T-helper 2 cell treated with Interferon-gamma antibody and Interleukin-4, amounts not matched to agents 5 μg/mL and 100 μg/mL, for 36 hours (primary cell): ENCODE data around the gene RCE1.

Experiments
- DNase-seq: peaks from one replicate; pipeline ENCODE4 v3.0.0; 2021; ENCODE audit warnings: low spot score
- H3K27ac Mint-ChIP-seq: one replicate; pipeline ENCODE4 v1.8.0; 2021; ENCODE audit warnings: mild to moderate bottlenecking, mixed read lengths
- H3K27me3 Mint-ChIP-seq: one replicate; pipeline ENCODE4 v1.8.0; 2021; ENCODE audit warnings: low read depth, mixed read lengths
- H3K36me3 Mint-ChIP-seq: one replicate; pipeline ENCODE4 v1.8.0; 2021; ENCODE audit warnings: low read depth, mixed read lengths
- H3K4me1 Mint-ChIP-seq: one replicate; pipeline ENCODE4 v1.8.0; 2021; ENCODE audit warnings: low read depth, mixed read lengths
- H3K4me3 Mint-ChIP-seq: one replicate; pipeline ENCODE4 v1.8.0; 2022; ENCODE audit warnings: mild to moderate bottlenecking, moderate library complexity, mixed read lengths
- H3K9me3 Mint-ChIP-seq: one replicate; pipeline ENCODE4 v1.8.0; 2021; ENCODE audit warnings: mixed read lengths

The RCE1 gene

DNA sequence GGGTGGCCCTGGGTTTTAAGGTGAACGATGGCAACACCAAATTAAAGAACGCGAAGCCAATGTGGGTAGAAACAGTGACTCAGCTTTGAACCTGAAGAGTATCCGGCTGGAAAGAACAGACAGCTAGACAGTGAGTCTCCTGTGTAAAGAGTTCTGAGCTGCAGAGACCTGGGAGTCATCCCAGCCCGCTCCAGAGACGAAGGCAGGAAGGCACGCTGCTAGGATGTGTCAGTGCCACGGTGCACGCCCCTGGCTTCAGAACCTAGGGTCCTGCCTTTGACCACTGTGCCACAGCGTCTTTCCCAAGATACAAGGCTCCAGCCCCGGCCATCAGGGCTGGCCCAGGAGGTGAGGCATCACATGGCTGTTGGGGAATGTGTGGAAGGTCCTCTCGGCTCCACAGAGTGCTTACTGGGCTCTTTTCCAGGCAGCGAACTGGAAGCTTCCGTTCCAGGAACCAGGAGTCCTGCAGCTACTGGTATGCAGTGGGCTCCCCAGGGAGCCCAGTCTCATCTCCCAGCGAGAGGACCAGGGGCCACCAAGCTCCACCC is 43.5 kb downstream of the RCE1 start:
- Mint-ChIP-seq H3K4me3 (no peak overlapping the region), H3K4me1 (peaks cover 2% of the 10 kb centered on the region), H3K9me3 (no peaks in the 10 kb centered on the region), H3K36me3 (no peaks in the 10 kb centered on the region), H3K27me3 (no peaks in the 10 kb centered on the region), H3K27ac (no peak overlapping the region)
- DNase-seq: no peak

DNA sequence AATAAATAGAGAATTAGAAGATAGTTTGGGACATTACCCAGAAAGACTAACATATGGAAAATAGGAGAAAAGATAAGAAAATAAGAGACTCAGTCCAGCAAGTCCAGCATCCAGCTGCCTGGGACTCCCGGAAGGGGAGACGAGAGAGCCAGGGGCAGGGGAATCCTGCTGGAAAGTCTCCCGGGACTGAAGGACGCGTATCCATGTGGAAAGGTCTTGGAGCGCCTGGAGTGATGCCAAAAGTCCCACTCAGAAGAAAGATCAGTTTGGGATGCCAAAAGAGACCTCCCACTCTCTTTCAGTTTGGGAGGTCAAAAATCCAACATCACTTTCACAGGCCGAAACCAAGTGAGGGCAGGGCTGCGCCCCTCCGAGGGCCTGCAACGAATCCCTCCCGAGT is 44.3 kb downstream of the RCE1 start:
- peaks cover 7% of the 10 kb centered on the region for H3K4me1 Mint-ChIP-seq
- no peaks in the 10 kb centered on the region for H3K9me3 Mint-ChIP-seq
- H3K27me3 Mint-ChIP-seq: no peaks in the 10 kb centered on the region
- H3K27ac Mint-ChIP-seq: no peak overlapping the region
- no peaks in the 10 kb centered on the region for H3K36me3 Mint-ChIP-seq
- no peak overlapping the region for H3K4me3 Mint-ChIP-seq
- DNase-seq: no peak

DNA sequence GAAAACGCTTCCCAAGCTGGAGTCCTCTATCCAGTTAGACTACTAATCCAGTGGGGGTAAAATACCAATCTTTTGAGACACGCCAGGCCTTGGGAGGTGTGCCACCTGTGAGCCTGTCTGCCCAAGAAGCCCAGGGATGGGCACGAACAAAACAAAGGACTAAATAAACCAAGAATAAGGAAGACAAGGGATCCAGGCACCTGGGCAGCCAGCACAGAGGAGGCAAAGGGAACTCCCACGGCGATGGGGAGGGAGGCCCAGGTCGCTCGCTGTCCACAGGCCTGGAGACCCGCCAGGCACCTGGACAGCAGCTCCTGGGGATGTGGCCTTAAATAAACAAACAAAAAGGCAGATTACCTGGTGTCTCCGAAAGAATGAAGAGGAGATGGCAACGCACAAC is 45.0 kb downstream of the RCE1 start:
- no peak overlapping the region for H3K4me3 Mint-ChIP-seq
- H3K27me3 Mint-ChIP-seq: no peaks in the 10 kb centered on the region
- H3K9me3 Mint-ChIP-seq: no peaks in the 10 kb centered on the region
- DNase-seq: no peak
- no peak overlapping the region for H3K27ac Mint-ChIP-seq
- H3K4me1 Mint-ChIP-seq: peaks cover 8% of the 10 kb centered on the region
- no peaks in the 10 kb centered on the region for H3K36me3 Mint-ChIP-seq

DNA sequence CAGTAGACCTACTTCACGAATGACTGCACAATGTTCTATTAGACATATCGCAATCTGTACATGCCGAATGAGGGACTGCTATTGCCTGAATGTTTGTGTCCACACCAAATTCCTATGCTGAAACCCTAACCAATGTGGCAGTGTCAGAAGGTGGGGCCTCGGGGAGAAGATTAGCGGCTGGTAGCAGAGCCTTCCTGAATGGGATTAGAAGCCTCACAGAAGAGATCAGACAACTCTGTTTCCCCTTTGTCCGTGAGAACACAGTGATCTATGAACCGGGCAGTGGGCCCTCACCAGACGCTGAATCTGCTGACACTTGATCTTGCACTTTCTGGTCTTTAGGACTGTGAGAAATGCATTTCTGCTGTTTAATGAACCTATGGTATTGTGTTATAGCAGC is 46.7 kb downstream of the RCE1 start:
- Mint-ChIP-seq H3K27me3 (no peaks in the 10 kb centered on the region), H3K36me3 (no peaks in the 10 kb centered on the region), H3K4me1 (peaks cover 8% of the 10 kb centered on the region), H3K27ac (no peak overlapping the region), H3K4me3 (no peak overlapping the region), H3K9me3 (no peaks in the 10 kb centered on the region)
- no peak for DNase-seq

DNA sequence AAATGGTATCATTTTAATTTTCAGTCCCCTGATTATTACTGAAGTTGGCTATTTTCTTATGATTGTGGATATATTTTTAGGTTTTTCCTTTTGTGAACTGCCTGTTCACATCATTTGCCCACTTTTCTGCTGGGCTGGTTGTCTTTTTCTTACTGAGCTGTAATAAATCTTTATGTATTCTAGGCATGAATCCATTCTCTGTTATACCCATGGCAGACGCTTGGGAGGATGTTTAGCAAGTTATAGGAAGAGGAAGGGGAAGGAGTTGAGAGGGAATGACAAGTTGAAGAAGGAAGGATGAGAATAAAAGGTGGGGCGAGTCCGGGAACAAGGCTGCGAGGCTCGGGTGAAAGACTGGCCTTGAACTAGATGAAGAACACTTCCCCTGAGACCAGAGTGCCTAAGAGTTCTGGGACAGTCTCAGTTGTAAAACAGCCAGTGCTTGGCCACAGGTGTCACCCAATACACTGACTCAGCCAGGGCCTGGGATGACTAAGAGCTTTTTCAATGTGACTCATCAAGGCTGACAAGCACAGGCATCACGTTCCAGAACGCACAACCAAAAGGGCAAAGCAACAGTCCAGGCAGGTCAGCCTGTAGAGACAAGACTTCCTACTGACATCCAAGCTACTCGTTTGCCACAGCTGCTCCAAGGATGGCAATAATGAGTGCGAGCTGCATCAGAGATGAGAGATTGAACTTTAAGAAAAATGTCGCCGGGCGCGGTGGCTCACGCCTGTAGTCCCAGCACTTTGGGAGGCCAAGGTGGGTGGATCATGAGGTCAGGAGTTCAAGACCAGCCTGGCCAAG is 48.8 kb downstream of the RCE1 start:
- Mint-ChIP-seq H3K4me1 (peaks cover 8% of the 10 kb centered on the region), H3K4me3 (no peak overlapping the region), H3K36me3 (no peaks in the 10 kb centered on the region), H3K27ac (no peak overlapping the region), H3K9me3 (no peaks in the 10 kb centered on the region), H3K27me3 (peaks cover 3% of the 10 kb centered on the region)
- peak; percentile 77 for DNase-seq

DNA sequence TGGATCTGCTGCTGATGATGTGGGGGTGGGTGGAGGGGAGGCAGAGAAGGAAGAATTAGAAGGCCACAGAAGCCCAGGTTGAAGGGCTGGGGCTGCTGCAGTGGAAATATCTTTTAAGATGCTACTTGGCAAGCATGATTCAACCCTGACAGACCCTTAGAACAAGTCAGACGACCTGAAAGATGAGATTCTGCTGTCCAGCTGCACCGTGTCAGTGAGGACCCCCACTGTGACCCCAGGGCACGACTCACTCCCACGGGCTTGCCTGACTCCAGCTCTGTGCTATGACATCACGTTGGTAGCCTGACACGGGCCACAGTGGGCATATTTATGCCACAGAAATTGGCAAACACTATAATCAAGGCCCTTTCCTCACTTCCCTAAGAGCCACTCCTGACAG is 49.7 kb downstream of the RCE1 start:
- Mint-ChIP-seq H3K4me3 (no peak overlapping the region), H3K4me1 (peaks cover 8% of the 10 kb centered on the region), H3K9me3 (no peaks in the 10 kb centered on the region), H3K27me3 (peaks cover 3% of the 10 kb centered on the region), H3K36me3 (no peaks in the 10 kb centered on the region), H3K27ac (no peak overlapping the region)
- no peak for DNase-seq

DNA sequence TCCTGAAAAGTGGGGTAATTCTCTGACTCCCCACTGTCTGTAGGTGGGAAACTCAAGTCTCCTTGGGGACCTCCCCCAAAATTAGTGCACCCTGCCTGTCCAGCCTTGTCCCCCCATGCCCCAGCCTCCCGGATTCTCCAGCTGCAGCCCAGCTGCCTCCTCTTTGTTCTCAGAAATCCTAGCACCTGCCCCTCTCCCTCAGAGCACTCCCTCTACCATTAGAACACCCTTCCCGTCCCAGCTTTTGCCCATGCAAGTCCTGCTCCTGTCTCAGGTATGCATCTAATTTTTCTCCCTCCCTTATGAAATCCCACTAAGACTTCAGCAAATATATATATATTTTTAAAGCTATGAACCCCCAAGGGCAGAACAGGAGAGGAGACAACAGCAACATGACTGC is 50.9 kb downstream of the RCE1 start:
- peaks cover 3% of the 10 kb centered on the region for H3K27me3 Mint-ChIP-seq
- H3K9me3 Mint-ChIP-seq: no peaks in the 10 kb centered on the region
- no peak overlapping the region for H3K27ac Mint-ChIP-seq

More for the DNA sequence above, 50.9 kb downstream of the RCE1 start:
- H3K4me3 Mint-ChIP-seq: no peak overlapping the region
- no peaks in the 10 kb centered on the region for H3K36me3 Mint-ChIP-seq
- H3K4me1 Mint-ChIP-seq: peaks cover 8% of the 10 kb centered on the region
- no peak for DNase-seq
